NB4 (cell line): ENCODE measurements around the gene PCGF3.

ENCODE experiments used
- CTCF ChIP-seq: IDR thresholded peaks from one replicate; pipeline ENCODE4 v1.5.1; 2012; ENCODE audit warnings: low read depth, low read length
- MAX ChIP-seq: IDR thresholded peaks from 2 replicates; pipeline ENCODE4 v1.6.1; 2011; ENCODE audit warnings: low read depth, low read length
- POLR2A ChIP-seq: IDR thresholded peaks from 2 replicates; pipeline ENCODE4 v1.6.1; 2011; ENCODE audit warnings: mild to moderate bottlenecking; ENCODE audit not compliant: insufficient read length; ENCODE audit errors: extremely low read depth

GRCh38 chr4:814312-814850 is 108.7 kb downstream of the PCGF3 start:
- TF ChIP-seq CTCF, result no peak
- no peak for TF ChIP-seq POLR2A
- TF ChIP-seq MAX, result no peak
